ENCODE results near the gene ABCB10.
"Not testable (repeated sequence)": the region's sequence is repeated elsewhere in the genome, so short reads cannot be mapped to it uniquely, and the experiment has no call there.

The ABCB10 gene

GRCh38 chr1:229570891-229571516, 12.5 kb upstream of the ABCB10 start:
- DNase-seq: peak; percentile 61

- no peak for DNase-seq
Observed at GRCh38 chr1:229570305-229570704, 11.8 kb upstream of the ABCB10 start.

GRCh38 chr1:229567109-229567868, 8.8 kb upstream of the ABCB10 start:
- DNase-seq: no peak

- DNase-seq: no peak
Observed at GRCh38 chr1:229563701-229564100, 5.2 kb upstream of the ABCB10 start.

GRCh38 chr1:229563241-229563640, 4.7 kb upstream of the ABCB10 start:
- no peak for DNase-seq

GRCh38 chr1:229562686-229563085, 4.2 kb upstream of the ABCB10 start:
- DNase-seq: no peak

- no peak for DNase-seq
Observed at GRCh38 chr1:229561141-229561540, 2.6 kb upstream of the ABCB10 start.

GRCh38 chr1:229560124-229560523, 1.6 kb upstream of the ABCB10 start:
- not testable (repeated sequence) for DNase-seq

- DNase-seq: not testable (repeated sequence)
Observed at GRCh38 chr1:229559336-229559801, 862 bp upstream of the ABCB10 start.

- DNase-seq: no peak
Observed at GRCh38 chr1:229557913-229558414, 543 bp downstream of the ABCB10 start.

GRCh38 chr1:229557200-229557850, 1.2 kb downstream of the ABCB10 start:
- no peak for DNase-seq

GRCh38 chr1:229554886-229555621, 3.5 kb downstream of the ABCB10 start:
- DNase-seq: no peak

GRCh38 chr1:229553621-229554130, 4.8 kb downstream of the ABCB10 start:
- no peak for DNase-seq

GRCh38 chr1:229552732-229553131, 5.8 kb downstream of the ABCB10 start:
- no peak for DNase-seq

- DNase-seq: no peak
Observed at GRCh38 chr1:229550812-229551567, 7.5 kb downstream of the ABCB10 start.

GRCh38 chr1:229547542-229547941, 11.0 kb downstream of the ABCB10 start:
- no peak for DNase-seq

GRCh38 chr1:229544587-229544986, 13.9 kb downstream of the ABCB10 start:
- no peak for DNase-seq

- no peak for DNase-seq
Observed at GRCh38 chr1:229539863-229540506, 18.5 kb downstream of the ABCB10 start.

GRCh38 chr1:229538945-229539344, 19.6 kb downstream of the ABCB10 start:
- no peak for DNase-seq

- no peak for DNase-seq
Observed at GRCh38 chr1:229537894-229538293, 20.6 kb downstream of the ABCB10 start.

- DNase-seq: no peak
Observed at GRCh38 chr1:229536982-229537381, 21.5 kb downstream of the ABCB10 start.

Measured in DMS 273 treated with DMSO at 0.1 percent for 48 hours (cell line).